Raji (cell line): ENCODE results near the gene NAALADL2.

ENCODE experiments used
- POLR2A ChIP-seq: IDR thresholded peaks from 2 replicates; pipeline ENCODE4 v1.6.1; 2011; ENCODE audit warnings: low read depth, low read length, control low read depth; ENCODE audit not compliant: insufficient read depth

Gene NAALADL2

GRCh38 chr3:175260145-175260794 is 401.1 kb downstream of the NAALADL2 start:
- no peak for TF ChIP-seq POLR2A

GRCh38 chr3:175266478-175266877 is 407.3 kb downstream of the NAALADL2 start:
- TF ChIP-seq POLR2A, result no peak

DNA sequence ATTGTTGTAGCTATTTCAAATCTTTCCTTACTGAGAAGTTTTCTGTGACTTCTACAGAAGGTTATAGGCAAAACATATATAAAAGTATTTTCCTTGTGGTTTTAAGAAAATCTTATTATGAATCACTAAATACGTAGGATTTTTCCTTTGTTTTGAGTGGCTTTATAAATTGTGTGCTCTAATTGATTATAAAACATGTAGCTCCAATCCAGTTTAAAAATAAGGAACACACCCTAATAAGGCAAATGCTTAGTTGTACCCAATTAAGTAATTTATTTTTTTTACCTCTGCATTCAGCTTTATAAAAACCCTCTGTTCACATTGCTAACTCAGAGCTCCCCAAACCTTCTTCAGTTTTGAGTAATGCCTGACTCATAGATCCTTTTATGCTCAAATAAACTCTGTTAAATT is 408.0 kb downstream of the NAALADL2 start:
- no peak for TF ChIP-seq POLR2A

DNA sequence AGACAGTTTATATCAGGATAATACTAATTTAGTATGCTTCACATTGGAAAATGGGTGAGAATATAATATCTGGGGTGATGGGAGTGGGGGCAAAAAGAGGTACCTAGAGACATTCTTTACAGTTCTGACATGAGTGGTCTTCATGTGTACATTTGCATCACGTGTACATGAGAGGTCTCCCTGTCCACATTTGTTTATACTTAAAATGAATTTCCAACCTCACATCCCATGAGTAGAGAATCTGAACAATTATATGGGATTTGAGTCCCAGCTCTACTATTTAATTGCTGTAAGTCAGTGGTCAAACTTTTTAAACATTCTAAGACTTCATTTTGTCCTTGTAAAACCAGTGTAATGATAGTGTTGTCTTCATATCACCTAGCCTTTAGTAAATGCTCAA is 408.4 kb downstream of the NAALADL2 start:
- TF ChIP-seq POLR2A, result no peak

DNA sequence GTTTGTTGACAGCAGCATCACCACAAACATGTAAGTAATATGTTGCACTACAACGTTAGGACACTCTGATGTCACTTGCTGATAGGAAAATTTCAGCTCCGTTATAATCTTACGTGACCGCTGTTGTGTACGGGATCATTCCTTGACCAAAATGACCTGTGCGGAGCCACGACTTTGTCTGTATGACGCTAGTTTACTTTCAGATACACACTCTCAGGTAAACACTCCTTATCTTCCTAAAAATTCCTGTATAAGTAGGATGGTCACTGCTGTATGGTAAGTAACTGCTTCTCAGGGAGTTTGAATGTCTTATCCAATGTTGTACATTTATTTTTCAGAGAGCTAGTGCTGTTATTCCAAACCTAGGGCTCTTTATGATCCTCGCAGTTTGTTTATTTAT is 410.3 kb downstream of the NAALADL2 start:
- TF ChIP-seq POLR2A, result no peak

GRCh38 chr3:175270198-175270837 is 411.2 kb downstream of the NAALADL2 start:
- TF ChIP-seq POLR2A, result no peak

DNA sequence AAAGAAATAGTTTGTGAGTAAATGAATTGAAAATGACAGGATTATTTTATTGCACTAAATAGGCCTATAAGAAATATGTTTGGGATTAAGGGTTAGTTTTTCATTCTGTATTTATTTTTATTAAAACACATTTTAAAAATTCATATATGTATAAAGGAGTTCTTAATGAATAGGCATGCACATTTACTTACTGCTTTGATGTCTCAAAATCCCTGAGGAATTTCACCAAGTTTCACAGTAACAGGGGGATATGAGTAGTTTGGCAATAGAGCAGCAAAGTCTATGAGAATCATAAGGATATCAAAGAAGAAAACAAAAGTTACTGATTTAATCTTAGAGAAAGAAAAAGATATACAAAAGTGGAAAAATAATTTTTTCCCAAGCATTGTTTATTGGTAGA is 411.7 kb downstream of the NAALADL2 start:
- no peak for TF ChIP-seq POLR2A

DNA sequence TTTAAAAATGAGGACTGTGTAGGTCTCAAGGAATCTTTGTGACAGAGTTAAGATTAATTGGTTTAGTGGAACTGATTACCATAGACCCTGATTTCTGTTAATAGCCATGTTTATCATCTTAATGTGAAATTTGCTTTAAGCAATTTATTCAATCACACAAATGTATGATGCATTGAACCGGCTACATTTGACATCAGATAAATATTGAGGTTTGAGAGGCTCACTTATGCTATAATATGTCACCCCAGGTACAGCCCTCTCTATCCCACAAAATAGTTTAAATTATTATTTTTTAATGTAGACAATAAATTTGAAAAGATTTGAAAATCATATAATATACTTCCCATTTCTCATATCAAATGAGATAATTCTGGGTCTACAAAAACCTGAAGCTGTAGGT is 413.3 kb downstream of the NAALADL2 start:
- TF ChIP-seq POLR2A, result no peak

- no peak for TF ChIP-seq POLR2A
These were observed 414.4 kb downstream of the NAALADL2 start for GRCh38 chr3:175273573-175273972.

DNA sequence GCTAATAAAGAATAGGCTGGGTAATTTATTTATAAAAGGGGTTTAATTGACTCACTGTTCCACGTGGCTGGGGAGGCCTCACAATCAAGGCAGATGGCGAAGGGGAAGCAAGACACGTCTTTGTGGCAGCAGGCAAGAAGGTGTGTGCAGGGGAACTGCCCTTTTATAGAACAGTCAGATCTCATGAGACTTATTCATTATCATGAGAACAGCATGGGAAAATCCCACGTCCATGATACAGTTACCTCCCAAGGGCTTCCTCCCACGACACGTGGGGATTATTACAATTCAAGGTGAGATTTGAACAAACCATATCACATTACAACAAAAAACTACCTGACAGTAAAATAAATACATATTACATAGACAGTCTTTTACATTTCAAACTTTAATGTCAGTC is 414.9 kb downstream of the NAALADL2 start:
- TF ChIP-seq POLR2A, result peak; percentile 97

- TF ChIP-seq POLR2A, result no peak
These were observed 415.5 kb downstream of the NAALADL2 start for GRCh38 chr3:175274474-175275218.

GRCh38 chr3:175278680-175279079 is 419.5 kb downstream of the NAALADL2 start:
- no peak for TF ChIP-seq POLR2A

DNA sequence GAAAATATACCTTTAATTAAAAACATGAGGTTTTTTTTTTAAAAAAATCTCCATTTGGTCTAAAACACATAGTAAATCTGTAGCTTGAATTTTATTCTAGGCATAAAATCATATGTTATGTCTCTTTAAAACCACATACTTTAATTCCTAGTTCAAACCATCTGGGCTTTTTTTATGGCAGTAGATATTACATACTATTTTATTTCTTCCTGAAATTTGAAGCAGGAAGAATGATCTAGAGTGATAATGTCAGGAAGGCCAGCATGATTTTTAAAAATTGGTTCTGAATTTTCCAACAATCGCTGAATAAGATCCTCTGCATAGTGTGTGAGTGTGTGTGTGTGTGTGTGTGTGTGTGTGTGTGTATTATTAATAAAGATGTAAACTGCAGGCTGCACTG is 420.3 kb downstream of the NAALADL2 start:
- no peak for TF ChIP-seq POLR2A

DNA sequence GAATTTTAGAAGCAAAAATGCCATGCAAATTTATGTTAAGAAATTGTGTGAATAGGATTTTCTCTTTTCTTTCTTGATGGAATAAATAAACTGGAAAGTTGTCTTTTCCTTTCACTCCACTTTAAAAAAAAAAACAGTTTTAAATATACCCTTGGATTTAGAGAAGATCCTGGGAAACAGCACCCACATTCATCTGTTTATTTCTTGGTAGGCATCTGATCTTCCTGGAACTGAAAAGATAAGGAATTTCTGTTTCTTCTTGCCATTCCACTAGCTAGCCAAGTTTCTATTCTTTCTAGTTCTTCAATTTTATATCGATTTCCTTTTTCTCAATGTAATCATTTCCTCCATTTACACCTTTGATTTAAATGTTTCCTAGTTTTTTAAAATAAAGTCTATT is 420.8 kb downstream of the NAALADL2 start:
- no peak for TF ChIP-seq POLR2A

DNA sequence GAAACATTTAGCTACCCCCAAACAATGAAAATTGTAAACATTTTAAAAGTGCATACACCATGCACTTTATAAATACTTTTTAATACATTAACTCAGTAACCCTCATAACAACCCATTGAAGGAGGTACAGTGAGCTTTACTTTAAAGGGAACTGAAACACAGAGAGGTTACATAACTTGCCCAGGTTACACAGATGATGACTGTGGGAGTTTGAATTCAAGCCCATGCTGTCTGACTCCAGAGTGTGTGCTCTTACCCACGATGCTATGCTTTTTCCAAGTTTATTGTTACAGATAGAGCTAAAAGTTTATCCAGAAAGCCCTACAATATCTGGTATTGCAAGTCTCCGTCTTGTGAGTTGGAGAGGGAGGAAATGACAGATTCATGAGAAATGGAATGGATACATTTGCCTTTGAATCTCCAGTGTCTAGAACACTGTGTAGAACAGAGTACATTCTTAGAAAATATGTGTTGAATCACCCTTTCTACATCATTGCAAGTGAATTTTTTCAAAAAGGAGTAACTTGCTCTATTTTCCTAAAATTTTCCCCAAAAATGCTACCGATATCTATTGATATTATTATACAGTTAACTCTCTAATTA is 428.3 kb downstream of the NAALADL2 start:
- no peak for TF ChIP-seq POLR2A

DNA sequence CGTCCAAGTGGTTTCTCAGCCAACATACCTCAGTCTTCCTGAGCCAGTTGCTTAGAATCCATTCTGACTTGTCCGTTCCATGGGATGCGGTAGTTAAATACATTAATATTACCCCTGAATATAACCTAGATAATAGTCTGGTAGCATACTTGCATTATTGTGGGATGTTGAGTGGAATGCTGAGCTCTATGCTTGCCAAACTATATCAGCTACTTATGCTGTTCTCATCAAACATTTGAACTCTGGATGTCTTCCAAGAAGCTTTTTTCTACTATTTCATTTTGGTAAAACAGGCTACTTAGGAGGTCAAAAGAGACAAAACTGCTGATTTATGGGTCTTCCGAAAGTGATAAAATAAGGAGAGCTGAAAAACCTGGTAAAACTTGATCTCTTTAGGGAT is 429.5 kb downstream of the NAALADL2 start:
- TF ChIP-seq POLR2A, result no peak
